T47D (cell line): ENCODE measurements around the gene PNMA6F.

Source experiments
- DNase-seq, 2 experiments: peaks; one replicate each; pipeline versions ENCODE4 v3.0.0 to v3.0.0-alpha.2; 2011 to 2012; ENCODE audit warnings: low read depth in 1 of 2, low spot score in 1 of 2
- JUND ChIP-seq: IDR thresholded peaks from 2 replicates; pipeline ENCODE4 v1.6.1; 2012; ENCODE audit warnings: low read depth
- in situ Hi-C: cut with HindIII; loops from 2 replicates; pipeline ENCODE4 v1.10.0; 2016; ENCODE audit warnings: low sequenced_read_pairs, low pct_unique_long_range_greater_than_20kb

Gene PNMA6F

GRCh38 chrX:153321381-153322124, at the start of gene PNMA6F:
Gene PNMA6F, minus strand, starts transcription at chrX:153321767. Its CDS starts 1,093 bp downstream, at chrX:153320674.
- in situ Hi-C loops, result no loop called here
- DNase-seq, result no peak
- no peak for TF ChIP-seq JUND

GRCh38 chrX:153371256-153371655, 49.7 kb upstream of the PNMA6F start:
- in situ Hi-C loops, result no loop called here
- TF ChIP-seq JUND, result no peak
- no peak for DNase-seq

- in situ Hi-C loops, result no loop called here
- no peak for TF ChIP-seq JUND
- DNase-seq, result no peak
Measured at GRCh38 chrX:153370293-153371055, 48.9 kb upstream of the PNMA6F start.

- no peak for TF ChIP-seq JUND
- in situ Hi-C loops, result no loop called here
- no peak for DNase-seq
Measured at GRCh38 chrX:153366878-153367538, 45.4 kb upstream of the PNMA6F start.

- DNase-seq, result no peak
- TF ChIP-seq JUND, result no peak
- in situ Hi-C loops, result no loop called here
Measured at GRCh38 chrX:153366119-153366518, 44.6 kb upstream of the PNMA6F start.

- DNase-seq, result no peak
- no peak for TF ChIP-seq JUND
- in situ Hi-C loops, result no loop called here
Measured at GRCh38 chrX:153365670-153366069, 44.1 kb upstream of the PNMA6F start.

GRCh38 chrX:153361781-153362397, 40.3 kb upstream of the PNMA6F start:
- in situ Hi-C loops, result no loop called here
- no peak for TF ChIP-seq JUND
- DNase-seq, result no peak

- no peak for TF ChIP-seq JUND
- DNase-seq, result no peak
- in situ Hi-C loops, result no loop called here
Measured at GRCh38 chrX:153357877-153358276, 36.3 kb upstream of the PNMA6F start.

- in situ Hi-C loops, result no loop called here
- no peak for TF ChIP-seq JUND
- DNase-seq, result no peak
Measured at GRCh38 chrX:153353416-153353815, 31.8 kb upstream of the PNMA6F start.

GRCh38 chrX:153352858-153353257, 31.3 kb upstream of the PNMA6F start:
- DNase-seq, result no peak
- TF ChIP-seq JUND, result no peak
- in situ Hi-C loops, result no loop called here

- no peak for TF ChIP-seq JUND
- no peak for DNase-seq
- in situ Hi-C loops, result no loop called here
Measured at GRCh38 chrX:153351981-153352380, 30.4 kb upstream of the PNMA6F start.

GRCh38 chrX:153349952-153350351, 28.4 kb upstream of the PNMA6F start:
- TF ChIP-seq JUND, result no peak
- in situ Hi-C loops, result no loop called here

More at GRCh38 chrX:153349952-153350351, 28.4 kb upstream of the PNMA6F start:
- no peak for DNase-seq
